Endothelial cell of umbilical vein (primary cell): ENCODE data around the gene C1orf115. TPM values are rescaled to one million over a fixed set of nuclear protein-coding genes. Genes with fewer than 3 reads are reported as not detected.

ENCODE experiments used
- BruUV-seq: library from RNA; stranded (reverse); fragments of 400-500 nt; replicated peaks from 2 replicates; lab custom pipeline; 2021; lab: Mats Ljungman, UMichigan
- CTCF ChIA-PET: fragments of 300-600, 350-600 bp; sonication (Branson Sonifier 250); formaldehyde crosslinking; loops from one replicate; lab custom pipeline; 2021; ENCODE audit warnings: antibody characterized with exemption, inconsistent platforms; lab: Charles Lee
- POLR2A ChIA-PET: fragments of 300-600, 350-600 bp; sonication (Branson Sonifier 250); formaldehyde crosslinking; loops from one replicate; lab custom pipeline; 2021; ENCODE audit warnings: antibody characterized with exemption, inconsistent platforms; lab: Charles Lee
- DNase-seq: peaks from one replicate; pipeline ENCODE4 v3.0.0-alpha.2; 2011; ENCODE audit warnings: low read depth, low spot score
- FAIRE-seq: peaks from 2 replicates; lab custom pipeline; 2011; peaks lifted over from hg19 to GRCh38; lab: Jason Lieb, UNC
- H2AFZ ChIP-seq: 2 replicates; pipeline ENCODE4 v1.6.0; 2012; ENCODE audit warnings: low read depth, low read length, control low read depth, inconsistent platforms
- H3K27ac ChIP-seq: 2 replicates; pipeline ENCODE4 v1.5.1; 2011; ENCODE audit warnings: low read depth, mild to moderate bottlenecking, control low read depth, low read length, moderate library complexity; ENCODE audit not compliant: insufficient read depth
- H3K27me3 ChIP-seq, 2 experiments: 2 replicates each; pipeline versions ENCODE4 v1.6.0 to v1.6.1; 2011; ENCODE audit warnings: low read length in 2 of 2, mixed read lengths in 1 of 2; ENCODE audit not compliant: control insufficient read depth in 2 of 2, insufficient read depth in 2 of 2
- H3K36me3 ChIP-seq, 2 experiments: 2 replicates in 1 of 2; 3 replicates in 1 of 2; pipeline ENCODE4 v1.5.1; 2011; ENCODE audit warnings: low read length in 2 of 2, mild to moderate bottlenecking in 1 of 2, moderate library complexity in 1 of 2; ENCODE audit not compliant: control insufficient read depth in 2 of 2, insufficient read depth in 2 of 2; ENCODE audit errors: extremely low read depth in 1 of 2
- H3K4me1 ChIP-seq: 3 replicates; pipeline ENCODE4 v1.5.1; 2011; ENCODE audit warnings: mild to moderate bottlenecking, low read length; ENCODE audit not compliant: control insufficient read depth, insufficient read depth; ENCODE audit errors: extremely low read depth
- H3K4me2 ChIP-seq: 2 replicates; pipeline ENCODE4 v1.6.1; 2011; ENCODE audit warnings: low read length, control low read depth, mixed read lengths; ENCODE audit not compliant: insufficient read depth
- H3K4me3 ChIP-seq, 3 experiments: fragments of 200-600 bp in 1 of 3; sonication (generic), shearing (Covaris generic) in 1 of 3; replicated peaks in 1 of 3; 2 replicates each; pipeline ENCODE4 v1.5.1; 2011 to 2016; ENCODE audit warnings: control low read depth in 3 of 3, low read length in 3 of 3, mild to moderate bottlenecking in 2 of 3, inconsistent platforms in 1 of 3, low read depth in 1 of 3, moderate library complexity in 1 of 3; ENCODE audit not compliant: insufficient read depth in 1 of 3
- H3K79me2 ChIP-seq: 2 replicates; pipeline ENCODE4 v1.6.0; 2012; ENCODE audit warnings: low read length, inconsistent platforms; ENCODE audit not compliant: control insufficient read depth, insufficient read depth
- H3K9ac ChIP-seq: replicated peaks from 2 replicates; pipeline ENCODE3; 2011; ENCODE audit warnings: low read length, control low read depth; ENCODE audit not compliant: insufficient read depth; ENCODE audit errors: extremely low read depth
- H3K9me1 ChIP-seq: replicated peaks from 3 replicates; pipeline ENCODE4 v1.6.0; 2011; ENCODE audit warnings: mild to moderate bottlenecking, low read length; ENCODE audit not compliant: control insufficient read depth, insufficient read depth; ENCODE audit errors: extremely low read depth
- H3K9me3 ChIP-seq: replicated peaks from 2 replicates; pipeline ENCODE4 v1.5.1; 2012; ENCODE audit warnings: low read length, inconsistent platforms; ENCODE audit not compliant: control insufficient read depth, insufficient read depth
- H4K20me1 ChIP-seq: replicated peaks from 2 replicates; pipeline ENCODE3; 2011; ENCODE audit warnings: mild to moderate bottlenecking, low read length; ENCODE audit not compliant: control insufficient read depth, insufficient read depth; ENCODE audit errors: extremely low read depth
- EZH2 ChIP-seq: IDR thresholded peaks from 2 replicates; pipeline ENCODE4 v1.6.1; 2012; ENCODE audit warnings: borderline replicate concordance, low read depth, mild to moderate bottlenecking, moderate library complexity, low read length, inconsistent platforms; ENCODE audit not compliant: severe bottlenecking
- FOS ChIP-seq: IDR thresholded peaks from 2 replicates; pipeline ENCODE4 v1.6.1; 2011; ENCODE audit warnings: mild to moderate bottlenecking, low read length, moderate library complexity, borderline replicate concordance; ENCODE audit not compliant: insufficient read depth
- GATA2 ChIP-seq: IDR thresholded peaks from 2 replicates; pipeline ENCODE4 v1.7.0; 2011; ENCODE audit warnings: low read depth, mild to moderate bottlenecking, moderate library complexity, mixed read lengths, low read length; ENCODE audit not compliant: insufficient read length, insufficient read depth
- JUN ChIP-seq: IDR thresholded peaks from 2 replicates; pipeline ENCODE4 v1.6.1; 2011; ENCODE audit warnings: borderline replicate concordance, low read depth; ENCODE audit not compliant: insufficient read length, insufficient read depth
- MYC ChIP-seq: IDR thresholded peaks from one replicate; pipeline ENCODE4 v1.6.1; 2011; ENCODE audit warnings: mild to moderate bottlenecking, low read depth, low read length
- POLR2A ChIP-seq: IDR thresholded peaks from 2 replicates; pipeline ENCODE4 v1.6.1; 2012; ENCODE audit warnings: low read depth, mild to moderate bottlenecking, control low read depth, low read length
- POLR2AphosphoS5 ChIP-seq: IDR thresholded peaks from 2 replicates; pipeline ENCODE4 v1.6.1; 2012; ENCODE audit warnings: low read depth, mild to moderate bottlenecking, control low read depth, low read length, moderate library complexity; ENCODE audit not compliant: insufficient read depth
- dilution Hi-C: fragments of 300-500 bp; cut with MboI; formaldehyde crosslinking; loops from one replicate; pipeline ENCODE4 v1.15.0; 2019; ENCODE audit warnings: low sequenced_read_pairs; ENCODE audit not compliant: extremely low pct_ligation_motif_present
- intact Hi-C: fragments of 100-400 bp; cut with micrococcal nuclease; formaldehyde crosslinking; loops from one replicate; pipeline ENCODE4 v1.10.0; 2022
- polyA plus RNA-seq, 4 experiments: library from polyadenylated mRNA; depleted of rRNA in 3 of 4; stranded (reverse) in 3 of 4; unstranded in 1 of 4; fragments of >200 nt; gene quantifications; 2 replicates each; pipeline versions ENCODE4 v1.2.1 to v1.2.3, GENCODE V29; 2011 to 2012; ENCODE audit warnings: missing spikeins in 1 of 4
- total RNA-seq: library from RNA; stranded (reverse); gene quantifications from 2 replicates; pipeline ENCODE4 v1.2.3, GENCODE V29; 2021
- TF ChIP-seq, protein P1 (sequence below), 2 donors: IDR thresholded peaks; 1 replicate in 1 of 2; 2 replicates in 1 of 2; pipeline ENCODE4 v1.5.1; 2011; ENCODE audit warnings: low read length in 2 of 2, mild to moderate bottlenecking in 2 of 2, moderate library complexity in 2 of 2, control low read depth in 1 of 2, inconsistent platforms in 1 of 2, low read depth in 1 of 2; ENCODE audit not compliant: insufficient read depth in 1 of 2; ENCODE audit errors: extremely low read depth in 1 of 2
- TF ChIP-seq, protein P2 (sequence below): IDR thresholded peaks from 2 replicates; pipeline ENCODE4 v1.6.1; 2011; ENCODE audit not compliant: insufficient read depth, insufficient read length

Gene C1orf115
- total and polyA plus RNA-seq, 2 donors (not counting 3 experiments of a cell fraction or from before 2014, with no cell fraction given) = 11.1 to 16.4 TPM

DNA sequence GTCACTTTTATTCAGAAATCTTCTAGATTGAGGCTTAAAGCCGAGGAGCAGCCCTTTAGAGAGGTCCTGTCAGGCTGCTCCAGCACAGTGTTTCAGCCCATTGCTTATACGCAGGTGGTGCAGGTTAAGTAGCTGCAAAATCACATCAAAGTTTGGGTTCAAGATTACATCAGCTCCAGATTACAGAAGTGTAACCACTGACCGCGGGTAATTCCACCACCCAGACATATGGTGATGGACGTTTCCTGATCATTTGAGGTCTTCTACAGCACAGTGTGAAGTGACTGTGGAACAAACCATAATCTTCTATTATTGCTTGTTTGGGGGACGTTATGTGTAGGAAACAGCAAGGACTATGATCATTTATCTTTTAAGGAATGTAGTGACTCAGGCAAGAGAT is 11.8 kb downstream of the C1orf115 start:
- no TSS peak for BruUV-seq
- H3K9me1 ChIP-seq = no peaks in the 10 kb centered on the region
- no peak overlapping the region for H2AFZ ChIP-seq
- H3K4me1 ChIP-seq = no peaks in the 10 kb centered on the region
- H4K20me1 ChIP-seq = no peaks in the 10 kb centered on the region
- FAIRE-seq = no peak
- H3K27ac ChIP-seq = no peak overlapping the region
- ChIA-PET POLR2A (no interaction called here), CTCF (interaction anchor here (1.1 to 2.2 kb wide), 3 partner anchors 10 to 75 kb away, joined by 3 to 19 read pairs (median 6); no protein-coding TSS in a partner anchor)
- H3K4me3 ChIP-seq = no peak overlapping the region
- H3K36me3 ChIP-seq = peaks cover 0 to 4% of the 10 kb centered on the region in 2 experiments
- no peaks in the 10 kb centered on the region for H3K27me3 ChIP-seq
- no peaks in the 10 kb centered on the region for H3K79me2 ChIP-seq
- TF ChIP-seq, protein P1, sequence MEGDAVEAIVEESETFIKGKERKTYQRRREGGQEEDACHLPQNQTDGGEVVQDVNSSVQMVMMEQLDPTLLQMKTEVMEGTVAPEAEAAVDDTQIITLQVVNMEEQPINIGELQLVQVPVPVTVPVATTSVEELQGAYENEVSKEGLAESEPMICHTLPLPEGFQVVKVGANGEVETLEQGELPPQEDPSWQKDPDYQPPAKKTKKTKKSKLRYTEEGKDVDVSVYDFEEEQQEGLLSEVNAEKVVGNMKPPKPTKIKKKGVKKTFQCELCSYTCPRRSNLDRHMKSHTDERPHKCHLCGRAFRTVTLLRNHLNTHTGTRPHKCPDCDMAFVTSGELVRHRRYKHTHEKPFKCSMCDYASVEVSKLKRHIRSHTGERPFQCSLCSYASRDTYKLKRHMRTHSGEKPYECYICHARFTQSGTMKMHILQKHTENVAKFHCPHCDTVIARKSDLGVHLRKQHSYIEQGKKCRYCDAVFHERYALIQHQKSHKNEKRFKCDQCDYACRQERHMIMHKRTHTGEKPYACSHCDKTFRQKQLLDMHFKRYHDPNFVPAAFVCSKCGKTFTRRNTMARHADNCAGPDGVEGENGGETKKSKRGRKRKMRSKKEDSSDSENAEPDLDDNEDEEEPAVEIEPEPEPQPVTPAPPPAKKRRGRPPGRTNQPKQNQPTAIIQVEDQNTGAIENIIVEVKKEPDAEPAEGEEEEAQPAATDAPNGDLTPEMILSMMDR (IDR thresholded peaks at IDR 0.05; ENCODE audit: extremely low read depth in 1 of 2, insufficient read depth in 1 of 2, low read depth in 1 of 2, low read length in 2 of 2) = no peak
- TF ChIP-seq FOS (no peak), POLR2A (no peak), EZH2 (no peak), POLR2AphosphoS5 (no peak), GATA2 (no peak), JUN (no peak), MYC (no peak)
- TF ChIP-seq, protein P2, sequence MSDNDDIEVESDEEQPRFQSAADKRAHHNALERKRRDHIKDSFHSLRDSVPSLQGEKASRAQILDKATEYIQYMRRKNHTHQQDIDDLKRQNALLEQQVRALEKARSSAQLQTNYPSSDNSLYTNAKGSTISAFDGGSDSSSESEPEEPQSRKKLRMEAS = no peak
- no peak for DNase-seq
- H3K4me2 ChIP-seq = no peak overlapping the region
- dilution Hi-C loops = no loop called here
- no peak overlapping the region for H3K9ac ChIP-seq
- H3K9me3 ChIP-seq = no peaks in the 10 kb centered on the region
- intact Hi-C loops = no loop called here
